Spinal cord (tissue), 10 donors: Measurements from ENCODE around the gene ALOX12B. TPM values are rescaled to one million over a fixed set of nuclear protein-coding genes. Genes with fewer than 3 reads are reported as not detected.

ENCODE experiments used
- DNase-seq, 6 donors: peaks; one replicate each; pipeline versions ENCODE4 v3.0.0 to v3.0.0-alpha.2; 2013 to 2015; ENCODE audit warnings: low spot score in 6 of 6, low read depth in 4 of 6
- H3K27ac ChIP-seq: one replicate; pipeline ENCODE4 v1.5.1; 2013; ENCODE audit warnings: low read depth, low read length, control low read depth
- H3K27me3 ChIP-seq: one replicate; pipeline ENCODE4 v1.6.1; 2013; ENCODE audit warnings: low read length; ENCODE audit not compliant: control insufficient read depth, insufficient read depth
- H3K36me3 ChIP-seq: one replicate; pipeline ENCODE4 v1.6.1; 2013; ENCODE audit warnings: low read length; ENCODE audit not compliant: control insufficient read depth, insufficient read depth
- H3K4me1 ChIP-seq: one replicate; pipeline ENCODE4 v1.6.1; 2013; ENCODE audit warnings: low read length; ENCODE audit not compliant: control insufficient read depth, insufficient read depth
- H3K4me3 ChIP-seq: one replicate; pipeline ENCODE4 v1.5.1; 2013; ENCODE audit warnings: low read depth, low read length, control low read depth
- H3K9me3 ChIP-seq: one replicate; pipeline ENCODE4 v1.6.1; 2013; ENCODE audit warnings: low read length; ENCODE audit not compliant: control insufficient read depth, insufficient read depth
- WGBS: methylation state at CpG from one replicate; pipeline ENCODE4 v1.1.5; 2013; ENCODE audit warnings: missing lambda C conversion rate; ENCODE audit not compliant: insufficient coverage; 5-methylcytosine and 5-hydroxymethylcytosine counted together
- polyA plus RNA-seq, 2 donors: library from polyadenylated mRNA; unstranded; fragments of 120-200 nt; gene quantifications; one replicate each; pipeline ENCODE4 v1.2.1, GENCODE V29; 2013; ENCODE audit not compliant: insufficient read length in 2 of 2
- total RNA-seq, 2 donors: library from RNA; depleted of rRNA in 1 of 2; stranded (reverse); fragments of 120-200 nt in 1 of 2; fragments of >200 nt in 1 of 2; gene quantifications; one replicate each; pipeline versions ENCODE4 v1.2.3 to v1.2.4, GENCODE V29; 2013 to 2014
- donor health status: healthy.

The ALOX12B gene
- total and polyA plus RNA-seq, 4 donors: 0.30 to 1.1 (median 0.60) TPM; not detected in 1

DNA sequence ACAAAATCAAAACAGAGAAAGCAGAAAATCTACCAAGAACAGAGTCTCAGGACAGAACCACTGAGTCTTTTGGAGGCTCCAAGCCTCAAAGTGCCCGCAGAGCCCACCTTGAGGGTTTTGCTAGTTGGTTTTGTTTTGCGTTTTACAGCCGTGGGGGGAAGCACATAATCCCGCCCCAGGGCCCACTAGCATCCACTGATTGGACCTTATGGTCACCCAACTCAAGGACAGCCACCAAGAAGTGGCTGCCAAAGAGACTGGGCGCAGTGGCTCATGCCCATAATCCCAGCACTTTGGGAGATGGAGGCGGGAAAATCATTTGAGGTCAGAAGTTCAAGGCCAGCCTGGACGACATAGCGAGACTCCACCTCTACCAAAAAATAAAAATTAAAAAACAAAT is 38.8 kb downstream of the ALOX12B start:
- no peak overlapping the region for H3K4me3 ChIP-seq
- no peak for DNase-seq
- H3K27ac ChIP-seq: no peak overlapping the region
- no peaks in the 10 kb centered on the region for H3K9me3 ChIP-seq
- H3K27me3 ChIP-seq: peaks cover 3% of the 10 kb centered on the region
- H3K36me3 ChIP-seq: no peaks in the 10 kb centered on the region
- WGBS: 93% methylated on average over 4 of the region's 8 CpGs
- no peaks in the 10 kb centered on the region for H3K4me1 ChIP-seq

DNA sequence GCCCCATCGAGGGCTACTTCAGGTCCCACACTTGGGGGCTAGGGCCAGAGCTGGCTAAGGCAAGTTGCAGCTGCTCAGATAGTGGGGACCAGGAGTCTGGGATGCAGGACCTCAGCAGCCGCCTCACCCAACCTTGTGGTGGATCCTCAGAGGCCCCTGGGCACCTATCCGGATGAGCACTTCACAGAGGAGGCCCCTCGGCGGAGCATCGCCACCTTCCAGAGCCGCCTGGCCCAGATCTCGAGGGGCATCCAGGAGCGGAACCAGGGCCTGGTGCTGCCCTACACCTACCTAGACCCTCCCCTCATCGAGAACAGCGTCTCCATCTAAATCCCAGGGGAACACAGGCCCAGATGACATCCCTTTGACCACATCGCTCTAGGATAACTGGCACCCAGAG is 39.3 kb downstream of the ALOX12B start:
- no peak overlapping the region for H3K27ac ChIP-seq
- no peaks in the 10 kb centered on the region for H3K36me3 ChIP-seq
- 92% methylated on average over 12 of the region's 12 CpGs for whole genome bisulfite sequencing
- H3K9me3 ChIP-seq: no peaks in the 10 kb centered on the region
- peaks cover 3% of the 10 kb centered on the region for H3K27me3 ChIP-seq
- no peaks in the 10 kb centered on the region for H3K4me1 ChIP-seq
- no peak for DNase-seq
- no peak overlapping the region for H3K4me3 ChIP-seq

DNA sequence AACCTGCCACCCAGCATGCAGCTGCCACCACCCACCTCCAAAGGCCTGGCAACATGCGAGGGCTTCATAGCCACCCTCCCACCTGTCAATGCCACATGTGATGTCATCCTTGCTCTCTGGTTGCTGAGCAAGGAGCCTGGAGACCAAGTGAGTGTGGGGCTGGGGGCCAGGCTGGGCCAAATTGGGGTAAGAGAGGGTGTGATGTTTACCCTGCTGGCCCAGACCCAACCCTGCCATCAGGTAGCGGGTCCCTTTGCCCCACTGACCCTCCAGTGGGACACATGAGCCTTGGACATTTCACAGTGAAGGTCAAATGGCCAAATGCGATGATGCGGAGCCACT is 39.8 kb downstream of the ALOX12B start:
- H3K27me3 ChIP-seq: peaks cover 3% of the 10 kb centered on the region
- H3K36me3 ChIP-seq: no peaks in the 10 kb centered on the region
- WGBS: 96% methylated on average over 3 of the region's 4 CpGs
- no peak overlapping the region for H3K27ac ChIP-seq
- H3K9me3 ChIP-seq: no peaks in the 10 kb centered on the region
- no peaks in the 10 kb centered on the region for H3K4me1 ChIP-seq
- no peak overlapping the region for H3K4me3 ChIP-seq
- DNase-seq: no peak

DNA sequence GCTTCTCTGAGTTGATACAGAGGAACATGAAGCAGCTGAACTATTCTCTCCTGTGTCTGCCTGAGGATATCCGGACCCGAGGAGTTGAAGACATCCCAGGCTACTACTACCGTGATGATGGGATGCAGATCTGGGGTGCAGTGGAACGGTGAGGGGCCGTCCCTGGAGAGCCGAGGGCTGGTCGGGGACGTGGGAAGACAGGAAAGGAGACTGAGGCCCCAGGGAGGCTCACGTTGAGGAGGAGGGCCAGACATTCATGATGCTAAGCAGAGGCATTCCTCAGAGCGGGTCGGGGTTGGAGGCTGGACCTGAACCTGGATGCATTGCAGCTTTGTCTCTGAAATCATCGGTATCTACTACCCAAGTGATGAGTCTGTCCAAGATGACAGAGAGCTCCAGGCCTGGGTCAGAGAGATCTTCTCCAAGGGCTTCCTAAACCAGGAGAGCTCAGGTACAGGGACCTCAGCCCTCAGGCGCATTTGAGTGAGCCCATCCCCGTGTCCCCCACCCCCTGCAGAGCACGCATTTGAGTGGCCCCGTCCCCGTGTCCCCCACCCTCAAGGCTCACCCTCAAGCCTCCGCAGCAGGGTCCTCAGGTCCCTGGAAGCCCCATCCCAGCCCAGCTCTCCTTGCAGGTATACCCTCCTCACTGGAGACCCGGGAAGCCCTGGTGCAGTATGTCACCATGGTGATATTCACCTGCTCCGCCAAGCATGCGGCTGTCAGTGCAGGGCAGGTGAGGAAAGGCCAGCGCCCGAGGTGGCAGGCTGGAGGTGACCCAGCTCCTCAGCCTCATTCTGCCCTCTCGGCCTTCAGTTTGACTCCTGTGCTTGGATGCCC is 40.4 kb downstream of the ALOX12B start:
- Histone ChIP-seq H3K27me3 (peaks cover under 1% of the 10 kb centered on the region), H3K27ac (no peak overlapping the region)

DNA sequence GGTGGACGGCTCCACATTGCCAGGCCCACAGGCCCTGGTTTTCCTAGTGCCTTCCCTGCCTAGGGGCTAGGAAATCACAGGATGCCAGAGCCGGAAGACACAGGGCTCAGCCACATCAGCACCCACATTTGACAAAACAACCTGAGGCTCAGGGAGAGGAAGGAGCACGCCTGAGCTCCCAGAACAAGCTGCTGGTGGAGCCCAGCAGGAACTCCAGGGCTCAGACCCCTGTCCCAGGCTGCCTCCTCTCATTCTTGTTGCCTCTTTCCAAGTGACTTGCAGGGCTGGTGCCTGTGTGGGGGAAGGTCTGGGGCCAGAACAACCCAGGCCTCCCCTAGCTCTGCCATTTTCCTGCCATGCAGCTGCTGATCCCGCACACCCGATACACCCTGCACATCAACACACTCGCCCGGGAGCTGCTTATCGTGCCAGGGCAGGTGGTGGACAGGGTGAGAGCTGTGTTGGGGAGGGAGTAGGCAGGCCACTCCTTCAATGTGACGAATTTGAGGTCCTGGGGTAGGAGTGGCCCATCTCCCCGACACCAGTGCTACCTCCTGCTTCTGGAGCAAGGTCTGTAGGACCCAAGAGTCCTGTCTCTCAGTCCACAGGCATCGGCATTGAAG is 41.1 kb downstream of the ALOX12B start:
- Histone ChIP-seq H3K4me3 (no peak overlapping the region), H3K27me3 (no peaks in the 10 kb centered on the region), H3K27ac (no peak overlapping the region), H3K9me3 (no peaks in the 10 kb centered on the region), H3K36me3 (no peaks in the 10 kb centered on the region), H3K4me1 (no peaks in the 10 kb centered on the region)
- no peak for DNase-seq
- 89% methylated on average over 8 of the region's 11 CpGs for WGBS

More for the DNA sequence above, 40.4 kb downstream of the ALOX12B start:
- 81% methylated on average over 23 of the region's 24 CpGs for WGBS
- H3K4me3 ChIP-seq: no peak overlapping the region
- H3K36me3 ChIP-seq: no peaks in the 10 kb centered on the region
- no peak for DNase-seq
- no peaks in the 10 kb centered on the region for H3K9me3 ChIP-seq
- no peaks in the 10 kb centered on the region for H3K4me1 ChIP-seq

DNA sequence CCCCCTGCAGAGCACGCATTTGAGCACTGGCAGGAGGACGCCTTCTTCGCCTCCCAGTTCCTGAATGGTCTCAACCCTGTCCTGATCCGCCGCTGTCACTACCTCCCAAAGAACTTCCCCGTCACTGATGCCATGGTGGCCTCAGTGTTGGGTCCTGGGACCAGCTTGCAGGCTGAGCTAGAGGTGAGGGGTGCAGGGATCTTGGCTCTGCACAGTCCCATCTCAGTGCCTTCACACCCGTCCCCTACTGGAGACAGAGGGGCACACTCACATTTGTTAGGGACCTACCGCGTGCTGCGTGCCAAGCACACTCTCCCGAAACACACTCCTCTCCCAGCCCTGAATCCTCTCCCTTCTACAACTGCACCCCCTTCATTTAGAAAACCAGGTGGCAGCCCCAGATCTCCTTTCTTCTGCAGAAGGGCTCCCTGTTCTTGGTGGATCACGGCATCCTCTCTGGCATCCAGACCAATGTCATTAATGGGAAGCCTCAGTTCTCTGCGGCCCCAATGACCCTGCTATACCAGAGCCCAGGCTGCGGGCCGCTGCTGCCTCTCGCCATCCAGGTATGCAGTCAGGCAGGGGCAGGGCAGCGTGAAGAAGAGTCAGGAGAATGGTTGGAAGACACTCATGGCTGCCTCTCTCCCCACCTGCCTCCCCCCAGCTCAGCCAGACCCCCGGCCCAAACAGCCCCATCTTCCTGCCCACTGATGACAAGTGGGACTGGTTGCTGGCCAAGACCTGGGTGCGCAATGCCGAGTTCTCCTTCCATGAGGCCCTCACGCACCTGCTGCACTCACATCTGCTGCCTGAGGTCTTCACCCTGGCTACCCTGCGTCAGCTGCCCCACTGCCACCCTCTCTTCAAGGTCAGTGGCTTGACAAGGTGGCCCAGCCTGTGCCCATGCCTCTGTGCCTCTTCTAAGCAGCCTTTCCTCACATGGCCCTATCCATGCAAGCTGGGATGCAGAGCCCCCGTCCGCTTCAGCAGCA is 42.4 kb downstream of the ALOX12B start:
- Histone ChIP-seq H3K27ac (no peak overlapping the region), H3K4me3 (no peak overlapping the region), H3K4me1 (peaks cover 5% of the 10 kb centered on the region), H3K36me3 (no peaks in the 10 kb centered on the region), H3K9me3 (no peaks in the 10 kb centered on the region), H3K27me3 (no peaks in the 10 kb centered on the region)
- no peak for DNase-seq
- 82% methylated on average over 21 of the region's 24 CpGs for WGBS

DNA sequence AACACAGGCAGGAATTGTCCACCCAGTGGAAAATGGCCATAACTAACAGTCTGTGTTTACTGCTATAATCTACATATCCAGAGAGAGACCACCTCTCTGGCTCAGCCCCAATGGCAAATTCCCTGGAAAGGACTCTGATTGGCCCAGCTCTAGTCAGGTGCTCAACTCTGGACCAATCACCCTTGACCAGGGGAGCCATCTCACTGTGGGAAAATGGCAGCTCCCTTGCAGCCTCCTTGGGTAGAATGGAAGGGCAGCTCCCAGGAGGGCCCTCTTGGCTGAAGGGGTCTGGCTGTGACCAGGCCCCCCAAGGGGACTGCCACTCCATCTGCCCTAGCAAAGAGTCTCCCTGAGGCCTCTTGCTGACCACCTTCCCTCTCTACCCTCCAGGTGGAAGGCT is 45.5 kb downstream of the ALOX12B start:
- no peak overlapping the region for H3K27ac ChIP-seq
- peaks cover 12% of the 10 kb centered on the region for H3K27me3 ChIP-seq
- peaks cover 12% of the 10 kb centered on the region for H3K4me1 ChIP-seq

DNA sequence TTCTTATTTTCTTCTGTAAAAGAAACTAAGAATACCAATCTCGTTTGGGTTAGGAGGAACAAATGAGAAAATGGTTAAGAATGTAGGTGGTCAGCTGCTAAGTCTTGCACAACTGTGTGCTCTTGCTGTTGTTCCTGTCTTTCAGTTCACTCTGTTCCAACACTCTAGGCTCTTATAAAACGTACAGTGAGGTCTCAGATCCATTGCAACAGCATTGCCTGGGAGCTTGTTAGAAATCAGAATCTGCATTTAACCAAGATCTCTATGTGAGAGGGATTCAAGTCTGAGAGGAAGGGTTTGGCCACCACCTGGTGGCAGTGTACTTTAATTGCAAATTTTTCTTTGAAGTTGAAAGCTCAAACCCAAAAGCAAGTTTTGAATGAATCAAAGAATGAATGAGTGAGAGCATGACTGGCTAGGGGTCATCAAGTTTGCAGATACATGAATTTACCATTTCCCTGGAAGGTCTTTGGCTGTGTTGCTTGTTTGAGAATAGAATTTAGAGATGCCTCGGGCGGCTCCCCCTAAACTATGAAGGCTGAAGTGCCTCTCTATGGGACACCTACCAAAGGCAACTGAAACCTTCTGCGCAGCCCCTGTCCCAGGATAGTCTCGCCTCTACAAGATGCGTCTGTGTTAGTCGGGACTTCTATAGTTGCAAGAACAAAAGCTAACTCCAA is 46.1 kb downstream of the ALOX12B start:
- H3K4me1 ChIP-seq: peaks cover 12% of the 10 kb centered on the region
- no peaks in the 10 kb centered on the region for H3K9me3 ChIP-seq
- H3K27ac ChIP-seq: no peak overlapping the region
- peak in 2 of 6 donors; percentile 75 to 92 for DNase-seq
- peaks cover 12% of the 10 kb centered on the region for H3K27me3 ChIP-seq
- H3K4me3 ChIP-seq: no peak overlapping the region
- 75% methylated on average over 3 of the region's 8 CpGs for WGBS
- no peaks in the 10 kb centered on the region for H3K36me3 ChIP-seq

More for the DNA sequence above, 45.5 kb downstream of the ALOX12B start:
- H3K9me3 ChIP-seq: no peaks in the 10 kb centered on the region
- no peaks in the 10 kb centered on the region for H3K36me3 ChIP-seq
- DNase-seq: peak in 1 of 6 donors; percentile 34
- no peak overlapping the region for H3K4me3 ChIP-seq

DNA sequence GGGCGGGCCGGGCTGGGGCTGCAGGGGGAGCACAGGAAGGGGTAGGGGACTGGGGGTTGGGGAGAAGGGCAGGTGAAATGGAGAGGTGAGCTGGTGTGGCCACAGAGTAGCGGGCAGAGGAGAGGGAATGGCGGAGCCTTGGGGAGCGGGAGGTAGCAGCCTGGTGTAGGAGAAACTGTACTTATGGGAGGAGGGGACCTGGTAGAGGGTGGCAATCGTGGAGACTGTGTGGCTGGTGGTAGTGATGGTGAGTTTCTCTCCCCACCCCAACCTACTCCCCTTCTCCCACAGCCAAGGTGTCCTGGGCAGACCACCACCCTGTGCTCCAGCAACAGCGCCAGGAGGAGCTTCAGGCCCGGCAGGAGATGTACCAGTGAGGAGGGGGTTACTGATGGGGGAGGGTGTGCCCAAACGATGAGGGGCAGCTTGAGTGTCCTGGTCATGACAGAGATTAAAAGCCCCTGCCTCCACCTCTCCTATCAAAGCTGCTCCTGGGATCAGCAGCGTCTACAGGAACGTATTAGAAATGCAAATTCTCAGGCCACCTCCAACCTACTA is 47.8 kb downstream of the ALOX12B start:
- Histone ChIP-seq H3K27me3 (peaks cover 12% of the 10 kb centered on the region), H3K27ac (no peak overlapping the region), H3K4me1 (peaks cover 12% of the 10 kb centered on the region), H3K36me3 (no peaks in the 10 kb centered on the region), H3K9me3 (no peaks in the 10 kb centered on the region), H3K4me3 (no peak overlapping the region)
- WGBS: 10% methylated on average over 2 of the region's 11 CpGs
- DNase-seq: no peak
